ENCODE data around the gene CDK13.

CDK13 gene

DNA sequence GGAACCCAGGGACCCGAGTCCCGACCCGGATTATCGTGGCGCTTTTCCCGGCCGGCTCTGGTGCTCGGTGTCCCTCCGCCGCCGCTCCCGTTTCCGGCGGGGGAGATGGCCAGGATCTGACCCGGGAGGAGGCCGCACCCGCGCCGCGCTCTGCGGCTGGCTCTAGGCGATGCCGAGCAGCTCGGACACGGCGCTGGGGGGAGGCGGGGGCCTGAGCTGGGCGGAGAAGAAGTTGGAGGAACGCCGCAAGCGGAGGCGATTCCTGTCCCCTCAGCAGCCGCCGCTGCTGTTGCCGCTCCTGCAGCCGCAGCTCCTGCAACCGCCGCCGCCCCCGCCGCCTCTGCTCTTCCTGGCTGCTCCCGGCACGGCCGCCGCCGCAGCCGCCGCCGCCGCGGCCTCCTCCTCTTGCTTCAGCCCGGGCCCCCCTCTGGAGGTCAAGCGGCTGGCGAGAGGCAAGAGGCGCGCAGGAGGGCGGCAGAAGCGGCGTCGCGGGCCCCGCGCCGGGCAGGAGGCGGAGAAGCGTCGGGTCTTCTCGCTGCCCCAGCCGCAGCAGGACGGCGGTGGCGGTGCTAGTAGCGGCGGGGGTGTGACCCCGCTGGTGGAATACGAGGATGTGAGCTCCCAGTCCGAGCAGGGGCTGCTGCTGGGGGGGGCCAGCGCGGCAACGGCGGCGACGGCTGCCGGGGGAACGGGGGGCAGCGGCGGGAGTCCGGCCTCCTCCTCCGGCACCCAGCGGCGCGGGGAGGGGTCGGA is 593 bp downstream of the CDK13 start:
- DNase-seq: peak; percentile 66

DNA sequence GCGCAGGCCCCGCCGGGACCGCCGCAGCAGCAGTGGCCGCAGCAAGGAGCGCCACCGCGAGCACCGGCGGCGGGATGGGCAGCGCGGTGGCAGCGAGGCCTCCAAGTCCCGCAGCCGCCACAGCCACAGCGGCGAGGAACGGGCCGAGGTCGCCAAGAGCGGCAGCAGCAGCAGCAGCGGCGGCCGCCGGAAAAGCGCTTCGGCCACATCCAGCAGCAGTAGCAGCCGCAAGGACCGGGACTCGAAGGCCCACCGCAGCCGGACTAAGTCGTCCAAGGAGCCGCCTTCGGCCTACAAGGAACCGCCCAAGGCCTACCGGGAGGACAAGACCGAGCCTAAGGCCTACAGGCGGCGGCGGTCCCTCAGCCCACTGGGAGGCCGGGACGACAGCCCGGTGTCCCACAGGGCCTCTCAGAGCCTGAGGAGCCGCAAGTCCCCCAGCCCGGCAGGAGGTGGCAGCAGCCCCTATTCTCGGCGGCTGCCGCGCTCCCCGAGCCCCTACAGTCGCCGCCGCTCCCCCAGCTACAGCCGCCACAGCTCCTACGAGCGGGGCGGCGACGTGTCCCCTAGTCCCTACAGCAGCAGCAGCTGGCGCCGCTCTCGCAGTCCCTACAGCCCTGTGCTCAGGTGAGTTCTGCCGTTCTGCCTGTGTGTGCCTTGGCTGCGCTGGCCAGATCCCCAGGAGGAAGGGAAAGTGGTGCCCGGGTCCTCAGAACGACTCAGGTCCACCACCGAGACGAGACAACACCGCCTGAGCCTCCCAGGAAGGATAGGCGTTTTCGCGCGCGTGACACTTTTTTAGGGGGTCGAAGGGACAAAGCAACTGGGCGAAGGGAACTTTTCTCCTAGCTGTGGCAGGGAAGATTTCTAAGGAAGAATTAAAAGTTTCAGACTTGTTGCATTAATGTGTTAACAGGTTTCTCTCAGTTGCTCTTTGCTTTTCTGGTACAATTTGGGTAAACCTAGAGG is 1.5 kb downstream of the CDK13 start:
- peak; percentile 74 for DNase-seq

DNA sequence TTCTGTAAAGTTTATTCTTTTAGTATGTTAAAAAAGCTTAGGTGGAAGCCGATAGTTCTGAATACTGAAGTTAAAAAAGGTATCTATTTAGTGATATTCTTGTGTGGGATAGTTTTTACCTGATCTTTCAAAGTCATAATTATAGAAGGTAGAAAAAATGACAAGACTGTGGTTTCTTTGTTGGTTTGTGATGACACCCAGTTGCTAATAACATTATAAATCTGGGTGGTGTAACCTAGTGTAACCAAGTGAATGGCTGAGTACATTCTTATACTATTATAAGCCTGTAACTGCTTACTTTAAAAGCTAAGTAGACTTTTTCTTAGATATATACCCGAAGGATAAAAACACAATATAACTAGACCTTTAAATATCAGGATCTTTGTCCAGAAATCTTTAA is 2.3 kb downstream of the CDK13 start:
- DNase-seq: peak; percentile 8

DNA sequence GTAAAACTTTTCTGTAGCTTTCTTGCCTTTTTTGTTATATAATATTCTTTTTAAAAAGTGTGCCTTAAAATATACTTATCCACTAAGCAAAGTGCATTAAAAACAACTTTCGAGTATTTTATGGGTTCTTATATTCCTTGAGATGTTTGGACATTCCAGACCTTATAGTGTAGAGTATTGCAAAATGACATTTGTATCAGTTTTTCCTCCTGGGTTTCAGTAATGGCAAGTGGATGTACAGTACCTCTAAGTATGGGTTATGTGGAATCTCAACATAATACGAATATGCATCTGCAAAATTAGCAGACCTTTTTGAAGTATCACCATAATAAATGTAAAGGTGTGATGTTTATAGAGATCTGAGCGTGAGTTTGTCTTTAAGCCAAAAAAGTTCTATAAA is 2.7 kb downstream of the CDK13 start:
- DNase-seq: no peak

DNA sequence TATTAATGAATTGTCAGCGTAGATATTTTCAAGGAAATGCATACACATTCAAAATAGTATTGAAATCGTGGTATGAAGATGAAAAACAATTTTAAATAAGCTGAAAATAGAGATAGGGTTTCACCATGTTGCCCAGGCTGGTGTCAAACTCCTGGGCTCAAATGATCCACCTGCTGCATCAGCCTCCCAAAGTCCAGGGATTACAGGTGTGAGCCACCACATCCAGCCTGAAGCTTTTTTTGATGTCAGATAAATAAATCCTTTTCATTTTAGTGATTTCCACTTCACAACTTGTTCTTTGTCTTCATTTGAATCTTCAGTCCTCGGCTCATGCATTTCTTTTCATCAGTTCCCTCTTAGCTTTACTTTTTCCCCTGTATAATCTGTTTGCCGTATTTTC is 4.6 kb downstream of the CDK13 start:
- DNase-seq: no peak

DNA sequence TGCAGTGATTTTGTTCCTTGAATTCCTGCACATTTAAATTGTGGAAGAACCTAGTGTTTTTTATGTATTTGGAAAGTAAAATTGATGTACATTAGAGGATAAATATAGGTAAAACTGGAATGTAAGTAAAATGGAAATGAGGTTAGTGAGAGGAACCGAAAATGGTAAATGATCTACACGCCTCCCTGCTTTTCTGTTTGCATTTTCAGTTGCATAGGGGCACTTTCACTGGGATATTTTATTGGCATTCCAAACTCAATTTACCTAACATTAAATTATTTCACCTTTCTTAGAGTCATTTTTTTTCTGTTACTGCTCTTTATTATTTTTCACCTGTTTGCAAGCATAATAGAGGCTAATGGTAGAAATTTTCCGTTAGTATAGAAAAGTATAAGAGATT is 8.0 kb downstream of the CDK13 start:
- DNase-seq: no peak

DNA sequence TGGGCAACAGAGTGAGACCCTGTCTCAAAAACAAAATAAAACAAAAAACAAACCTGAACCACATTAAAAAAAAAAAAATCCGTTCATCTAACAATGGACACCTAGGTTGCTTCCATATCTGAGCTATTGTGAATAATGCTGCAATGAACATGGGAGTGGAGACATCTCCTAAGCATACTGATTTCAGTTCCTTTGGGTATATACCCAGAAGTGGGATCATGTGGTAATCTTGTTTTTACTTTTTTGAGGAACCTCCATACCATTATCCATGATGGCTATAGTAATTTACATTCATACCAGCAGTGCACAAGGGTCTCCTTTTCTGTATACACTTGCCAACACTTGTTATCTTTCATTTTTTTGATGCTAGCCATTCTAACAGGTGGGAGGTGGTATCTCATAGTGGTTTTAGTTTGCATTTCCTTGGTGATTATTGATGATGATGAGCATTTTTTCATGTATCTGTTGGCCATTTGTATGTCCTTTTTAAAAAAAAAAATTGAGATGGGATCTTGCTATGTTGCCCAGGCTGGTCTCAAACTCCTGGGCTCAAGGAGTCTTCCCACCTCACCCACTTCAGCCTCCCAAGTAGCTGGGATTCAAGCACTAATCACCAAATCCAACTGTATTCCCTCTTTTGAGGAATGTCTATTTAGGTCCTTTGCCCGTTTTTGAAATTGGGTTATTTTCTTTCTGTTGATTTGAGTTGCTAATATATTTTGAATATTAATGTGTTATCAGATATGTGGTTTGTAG is 17.5 kb downstream of the CDK13 start:
- no peak for DNase-seq

DNA sequence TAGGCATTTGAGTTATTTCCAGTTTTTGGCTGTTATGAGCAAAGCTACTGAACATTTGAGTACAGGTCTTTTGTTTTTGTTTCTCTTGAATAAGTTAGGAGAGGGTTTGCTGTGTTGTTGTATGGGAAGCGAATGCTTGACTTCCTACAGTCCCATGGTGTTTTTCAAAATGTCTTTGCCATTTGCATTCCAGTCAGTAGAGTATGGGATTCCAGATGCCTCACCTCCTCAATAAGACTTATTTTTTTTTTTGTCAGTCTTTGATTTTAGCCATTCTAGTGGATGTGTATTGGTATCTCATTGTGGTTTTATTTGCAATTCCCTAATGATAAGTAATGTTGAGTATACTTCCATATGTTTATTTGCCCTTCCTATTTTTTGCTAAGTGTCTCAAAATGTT is 19.4 kb downstream of the CDK13 start:
- DNase-seq: no peak

DNA sequence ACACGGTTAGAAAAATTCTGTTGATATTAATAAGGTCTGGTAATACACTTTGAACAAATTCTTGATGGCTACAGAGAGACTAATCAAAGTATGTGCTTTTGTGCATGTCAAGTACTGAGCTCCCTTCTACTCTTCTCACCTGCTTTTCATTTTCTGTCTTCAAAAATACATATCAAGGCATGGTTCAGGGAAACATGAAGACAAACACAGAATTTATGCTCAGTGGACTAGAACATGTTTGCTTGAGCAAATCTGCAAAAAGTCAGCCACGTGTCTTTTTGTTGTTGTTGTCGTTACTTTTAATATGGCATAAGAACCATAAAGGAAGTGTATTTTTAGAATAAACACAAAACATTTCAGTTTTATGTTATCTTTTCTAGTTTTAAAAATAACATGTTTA is 21.9 kb downstream of the CDK13 start:
- no peak for DNase-seq

DNA sequence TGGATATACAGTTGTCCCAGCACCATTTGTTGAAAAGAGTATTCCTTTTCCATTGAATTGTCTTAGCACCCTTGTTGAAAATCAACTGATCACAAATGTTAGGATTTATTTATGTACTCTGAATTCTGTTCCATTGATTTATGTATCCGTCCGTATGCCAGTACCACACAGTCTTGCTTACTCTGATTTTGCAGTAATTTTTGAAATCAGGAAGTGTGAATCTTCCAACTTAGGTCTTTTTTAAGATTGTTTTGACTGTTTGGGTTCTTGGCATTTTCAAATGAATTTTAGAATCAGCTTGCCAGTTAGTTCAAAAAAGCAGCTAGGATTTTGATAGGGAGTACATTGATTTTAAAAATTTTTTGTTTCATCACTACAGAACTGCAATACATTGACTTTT is 23.7 kb downstream of the CDK13 start:
- no peak for DNase-seq

DNA sequence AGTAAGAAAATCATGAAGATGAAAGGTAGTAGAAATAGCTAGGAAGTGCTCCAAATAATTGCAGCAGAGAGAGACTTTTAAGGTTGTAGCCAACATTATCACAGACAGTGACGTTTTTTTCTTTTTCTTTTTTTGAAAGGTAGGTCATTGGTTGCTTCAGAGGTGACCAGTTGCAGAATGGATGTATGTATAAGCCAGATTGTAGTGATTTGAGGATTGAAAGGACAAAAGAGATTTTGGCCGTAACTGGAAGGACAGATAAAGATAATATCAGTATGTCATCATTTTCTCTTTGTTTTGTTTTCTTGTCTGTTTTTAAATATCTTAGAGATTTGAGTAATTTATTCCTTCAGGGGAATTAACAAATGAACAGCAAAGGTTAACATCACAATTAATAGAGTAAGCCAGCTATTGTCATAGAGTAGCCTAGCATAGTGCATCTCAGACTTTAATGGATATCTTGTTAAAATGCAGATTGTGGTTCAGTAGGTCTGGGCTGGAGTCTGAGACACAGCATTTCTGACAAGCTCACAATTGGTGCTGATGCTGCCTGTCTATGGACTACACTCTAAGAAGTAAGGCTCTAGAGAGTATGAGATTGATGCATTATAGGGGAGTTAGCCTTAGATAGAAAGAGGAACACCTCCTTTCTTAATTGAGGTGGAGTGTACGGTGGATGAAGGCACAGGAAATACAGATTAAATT is 28.3 kb downstream of the CDK13 start:
- DNase-seq: no peak

DNA sequence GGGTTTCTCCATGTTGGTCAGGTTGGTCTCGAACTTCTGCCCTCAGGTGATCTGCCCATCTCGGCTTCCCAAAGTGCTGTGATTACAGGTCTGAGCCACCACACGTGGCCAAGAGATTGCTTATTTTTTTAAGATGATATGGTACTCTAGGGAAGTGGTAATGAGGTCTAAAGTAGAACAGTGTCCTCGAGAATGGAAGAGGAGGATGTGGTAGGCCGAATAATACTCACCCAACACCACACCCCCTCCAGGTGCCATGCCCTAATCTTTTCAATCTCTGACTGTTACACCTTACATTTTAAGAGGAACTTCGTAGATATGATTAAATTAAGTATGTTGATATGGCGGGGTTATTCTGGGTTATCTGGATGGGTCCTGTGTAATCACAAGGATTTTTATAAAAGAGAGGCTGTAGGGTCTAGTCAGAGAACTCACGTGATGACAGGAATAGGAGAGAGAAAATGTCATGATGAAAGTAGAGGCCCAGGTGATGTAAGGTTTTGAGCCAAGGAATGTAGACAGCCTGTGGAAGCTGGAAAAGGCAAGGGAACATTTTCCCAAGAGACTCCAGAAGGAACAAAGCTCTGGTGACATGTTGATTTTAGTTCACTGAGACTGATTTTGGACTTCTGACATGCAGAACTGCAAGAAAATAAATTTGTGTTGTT is 29.5 kb downstream of the CDK13 start:
- no peak for DNase-seq

DNA sequence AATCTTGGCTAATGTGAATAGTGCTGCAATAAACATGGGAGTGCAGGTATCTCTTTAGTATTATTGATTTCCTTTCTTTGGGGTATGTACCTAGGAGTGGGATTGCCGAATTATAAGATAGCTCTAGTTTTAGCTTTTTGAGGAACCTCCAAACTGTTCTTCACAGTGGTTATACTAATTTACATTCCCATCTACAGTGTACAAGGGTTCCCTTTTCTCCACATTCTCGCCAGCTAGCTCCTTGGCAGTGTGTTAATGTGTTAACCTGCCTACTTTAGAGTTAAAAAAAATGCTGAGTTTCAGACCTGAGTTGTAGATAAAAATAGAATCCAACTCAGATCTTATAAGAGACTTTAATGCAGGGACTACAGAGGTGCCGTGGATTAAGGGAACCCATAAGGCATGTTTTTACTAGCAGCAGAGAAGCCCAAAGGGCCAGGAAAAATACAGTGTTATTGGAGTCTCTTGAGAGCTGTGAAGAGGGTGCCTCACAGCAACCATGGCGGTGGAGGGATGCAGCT is 35.4 kb downstream of the CDK13 start:
- DNase-seq: no peak

DNA sequence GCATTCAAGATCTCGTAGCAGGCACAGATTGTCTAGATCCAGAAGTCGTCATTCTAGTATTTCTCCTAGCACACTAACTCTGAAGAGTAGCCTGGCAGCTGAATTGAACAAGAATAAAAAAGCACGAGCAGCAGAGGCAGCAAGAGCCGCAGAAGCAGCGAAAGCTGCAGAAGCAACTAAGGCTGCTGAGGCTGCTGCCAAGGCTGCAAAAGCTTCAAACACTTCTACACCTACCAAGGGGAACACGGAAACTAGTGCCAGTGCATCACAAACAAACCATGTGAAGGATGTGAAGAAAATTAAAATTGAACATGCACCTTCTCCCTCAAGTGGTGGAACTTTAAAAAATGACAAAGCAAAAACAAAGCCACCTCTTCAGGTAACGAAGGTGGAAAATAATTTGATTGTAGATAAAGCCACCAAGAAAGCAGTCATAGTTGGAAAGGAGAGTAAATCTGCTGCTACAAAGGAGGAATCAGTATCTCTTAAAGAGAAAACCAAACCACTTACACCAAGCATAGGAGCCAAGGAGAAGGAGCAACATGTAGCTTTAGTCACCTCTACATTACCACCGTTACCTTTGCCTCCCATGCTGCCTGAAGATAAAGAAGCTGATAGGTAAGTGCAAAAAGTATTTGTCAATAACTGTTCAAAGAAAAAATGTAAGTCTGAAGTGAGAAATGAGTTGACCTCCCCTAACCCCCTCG is 37.7 kb downstream of the CDK13 start:
- DNase-seq: no peak

DNA sequence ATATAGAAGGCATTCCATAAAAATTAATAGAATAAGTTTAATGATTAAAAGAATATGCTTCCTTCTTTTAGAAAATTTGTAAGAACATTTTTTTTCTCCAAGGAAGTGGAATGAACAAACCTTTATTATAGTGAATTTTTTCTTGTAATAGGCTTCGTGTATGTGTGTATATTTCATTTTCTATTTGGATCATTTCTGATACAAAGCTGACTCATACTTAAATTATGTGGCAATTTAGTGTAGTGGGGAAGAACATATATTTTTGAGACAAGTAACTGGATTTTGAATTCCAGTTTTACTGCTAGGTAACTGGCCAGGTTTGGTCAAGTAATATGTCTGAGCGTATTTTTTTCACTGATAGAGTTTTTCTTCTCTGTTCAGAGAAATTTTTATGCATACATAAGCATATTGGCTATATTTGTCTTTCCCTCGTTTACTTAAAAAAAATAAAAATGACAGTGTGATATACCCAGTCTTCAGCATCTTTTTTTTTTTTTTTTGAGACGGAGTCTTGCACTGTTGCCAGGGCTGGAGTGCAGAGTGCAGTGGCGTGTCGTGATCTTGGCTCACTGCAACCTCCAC is 50.8 kb downstream of the CDK13 start:
- no peak for DNase-seq

DNA sequence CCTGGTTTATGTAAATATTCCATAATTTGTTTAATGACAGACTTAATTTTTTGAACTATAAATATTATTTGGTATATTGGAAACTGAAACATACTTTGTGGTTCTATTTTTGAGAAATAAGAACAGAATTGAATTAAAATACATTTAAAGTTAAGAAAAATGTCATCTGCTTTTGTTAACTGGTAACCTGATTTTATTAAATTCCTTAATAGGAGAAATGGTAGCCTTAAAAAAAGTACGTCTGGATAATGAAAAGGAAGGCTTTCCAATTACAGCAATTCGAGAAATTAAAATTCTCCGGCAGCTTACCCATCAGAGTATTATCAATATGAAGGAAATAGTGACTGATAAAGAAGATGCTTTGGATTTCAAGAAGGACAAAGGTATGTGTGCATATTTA is 51.6 kb downstream of the CDK13 start:
- DNase-seq: no peak

DNA sequence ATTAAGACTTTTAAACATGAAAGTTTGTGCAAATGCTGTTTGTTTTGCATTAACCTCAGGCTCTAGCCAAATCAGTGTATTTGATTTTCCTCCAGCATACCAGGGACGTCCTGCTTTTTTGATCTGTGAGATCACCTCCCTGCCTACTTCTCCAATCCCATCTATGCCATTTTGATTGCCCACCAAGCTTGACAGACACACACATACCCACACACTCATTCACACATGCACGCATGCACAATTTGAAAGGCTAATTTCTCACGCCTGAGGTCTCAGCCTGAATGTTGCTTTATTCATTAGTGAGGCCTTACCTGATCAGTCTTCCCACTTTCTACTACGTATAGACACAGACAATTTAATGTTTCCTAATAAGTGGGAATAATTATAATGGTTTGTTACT is 53.5 kb downstream of the CDK13 start:
- no peak for DNase-seq

DNA sequence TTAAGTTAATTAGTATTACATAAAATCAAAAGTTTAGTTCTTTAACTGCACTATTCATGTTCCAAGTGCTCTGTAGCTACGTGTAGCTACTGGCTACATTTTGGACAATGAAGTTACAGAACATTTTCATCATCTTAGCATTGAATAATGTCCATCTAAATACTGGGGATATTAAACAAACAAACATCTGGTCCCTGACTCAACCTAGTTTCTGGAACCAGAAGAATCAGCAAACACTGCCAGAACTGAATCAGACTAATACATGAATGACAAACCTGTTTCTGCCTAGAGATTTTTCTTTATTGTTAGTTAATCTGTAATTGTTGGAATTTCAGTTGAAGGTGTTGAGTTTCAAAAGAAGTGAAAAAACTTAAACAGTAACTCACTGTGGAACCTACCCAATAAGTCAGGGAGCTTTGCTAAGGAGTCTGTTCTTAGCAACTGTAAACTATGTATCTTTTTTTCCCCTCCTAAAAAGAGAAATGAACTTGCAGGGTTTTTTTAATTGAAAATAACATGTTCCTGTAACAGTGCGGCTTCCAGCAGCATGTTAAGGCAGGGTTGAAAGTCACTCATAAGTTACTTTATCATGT is 58.3 kb downstream of the CDK13 start:
- DNase-seq: no peak

DNA sequence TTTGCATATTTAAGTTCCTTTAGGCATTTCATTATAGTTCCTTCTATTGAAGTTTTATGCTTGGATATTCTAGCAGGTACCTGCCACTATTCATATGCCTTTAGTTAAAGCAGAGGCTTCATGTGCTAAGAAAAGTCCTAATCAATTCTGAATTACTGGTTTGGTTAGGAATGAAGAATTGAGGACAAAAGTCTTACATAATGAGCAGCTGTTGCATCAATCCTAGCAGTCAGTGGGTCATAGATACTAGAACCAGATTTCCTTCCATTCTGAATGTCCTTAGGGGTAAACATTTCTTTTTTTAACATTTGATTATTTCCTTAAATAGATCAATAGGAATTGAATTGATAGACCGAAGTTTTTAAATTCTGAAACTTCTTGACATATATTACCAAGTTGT is 59.2 kb downstream of the CDK13 start:
- DNase-seq: no peak

DNA sequence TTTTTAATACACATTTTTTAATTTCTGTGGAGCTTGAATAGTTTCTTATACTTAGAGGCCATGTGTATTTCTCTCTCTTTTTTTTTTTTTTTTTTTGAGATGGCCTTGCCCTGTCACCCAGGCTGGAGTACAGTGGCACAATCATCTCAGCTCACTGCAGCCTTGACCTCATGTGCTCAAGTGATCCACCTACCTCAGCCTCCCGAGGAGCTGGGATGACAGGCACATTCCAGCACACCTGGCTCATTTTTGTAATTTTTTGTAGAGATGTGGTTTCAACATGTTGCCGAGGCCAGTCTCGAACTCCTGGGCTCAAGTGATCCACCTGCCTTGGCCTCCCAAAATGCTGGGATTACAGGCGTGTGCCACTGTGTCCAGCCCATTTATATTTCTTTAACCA is 64.3 kb downstream of the CDK13 start:
- DNase-seq: no peak
